Caco-2 (cell line): ENCODE measurements around the gene IRAK3. TPM values are rescaled to one million over a fixed set of nuclear protein-coding genes. Genes with fewer than 3 reads are reported as not detected.

Experiments
- BruUV-seq: library from RNA; stranded (reverse); fragments of 400-500 nt; replicated peaks from 2 replicates; lab custom pipeline; 2021; lab: Mats Ljungman, UMichigan
- CTCF ChIA-PET: fragments of 300-600 bp; sonication (Branson Sonifier 250); formaldehyde crosslinking; loops from one replicate; lab custom pipeline; 2022; ENCODE audit warnings: antibody characterized with exemption; lab: Charles Lee
- POLR2A ChIA-PET: fragments of 300-600 bp; sonication (Branson Sonifier 250); formaldehyde crosslinking; loops from one replicate; lab custom pipeline; 2022; ENCODE audit warnings: antibody characterized with exemption; lab: Charles Lee
- DNase-seq, 2 experiments: peaks; one replicate each; pipeline versions ENCODE4 v3.0.0 to v3.0.0-alpha.2; 2020 to 2022
- H3K27me3 ChIP-seq: replicated peaks from 2 replicates; pipeline ENCODE4 v1.6.0; 2011; ENCODE audit warnings: low read length; ENCODE audit not compliant: control insufficient read depth, insufficient read depth
- H3K36me3 ChIP-seq: 2 replicates; pipeline ENCODE4 v1.5.1; 2011; ENCODE audit warnings: low read length; ENCODE audit not compliant: control insufficient read depth, insufficient read depth
- H3K4me1 ChIP-seq: fragments of 250-450 bp; sonication (Bioruptor Pico); 2 replicates; pipeline ENCODE4 v1.5.1; 2020; ENCODE audit warnings: mild to moderate bottlenecking
- H3K4me3 ChIP-seq: 2 replicates; pipeline ENCODE4 v1.5.1; 2011; ENCODE audit warnings: low read depth, mild to moderate bottlenecking, control low read depth, low read length
- H3K9me3 ChIP-seq: fragments of 250-450 bp; sonication (Bioruptor Pico); 2 replicates; pipeline ENCODE4 v1.5.1; 2020; ENCODE audit warnings: mild to moderate bottlenecking, moderate library complexity
- H3K27ac Mint-ChIP-seq: one replicate; pipeline ENCODE4 v1.8.0; 2022; ENCODE audit warnings: mixed read lengths; ENCODE audit not compliant: unreplicated experiment
- H3K27me3 Mint-ChIP-seq: one replicate; pipeline ENCODE4 v1.8.0; 2022; ENCODE audit warnings: mixed read lengths; ENCODE audit not compliant: insufficient read depth, unreplicated experiment
- H3K36me3 Mint-ChIP-seq: one replicate; pipeline ENCODE4 v1.8.0; 2022; ENCODE audit warnings: mild to moderate bottlenecking, mixed read lengths; ENCODE audit not compliant: insufficient read depth, unreplicated experiment
- H3K4me1 Mint-ChIP-seq: one replicate; pipeline ENCODE4 v1.8.0; 2022; ENCODE audit warnings: low read depth, mixed read lengths; ENCODE audit not compliant: unreplicated experiment
- H3K4me3 Mint-ChIP-seq: one replicate; pipeline ENCODE4 v1.8.0; 2022; ENCODE audit warnings: mild to moderate bottlenecking, moderate library complexity, mixed read lengths; ENCODE audit not compliant: unreplicated experiment
- H3K9me3 Mint-ChIP-seq: one replicate; pipeline ENCODE4 v1.8.0; 2022; ENCODE audit warnings: mixed read lengths; ENCODE audit not compliant: unreplicated experiment
- intact Hi-C: fragments of 100-400 bp; cut with micrococcal nuclease; formaldehyde crosslinking; loops from one replicate; pipeline ENCODE4 v1.10.0; 2022; ENCODE audit not compliant: unreplicated experiment
- total RNA-seq: library from RNA; stranded (reverse); gene quantifications from 2 replicates; pipeline ENCODE4 v1.2.3, GENCODE V29; 2022
- TF ChIP-seq, protein P1 (sequence below), 2 experiments: fragments of 200-600 bp in 1 of 2; IDR thresholded peaks; 1 replicate in 1 of 2; 2 replicates in 1 of 2; pipeline versions ENCODE4 v1.5.1 to v1.8.0; 2011 to 2022; ENCODE audit warnings: antibody characterized with exemption in 1 of 2, control low read depth in 1 of 2, inconsistent platforms in 1 of 2, low read depth in 1 of 2, low read length in 1 of 2, mild to moderate bottlenecking in 1 of 2, moderate library complexity in 1 of 2; ENCODE audit not compliant: insufficient read depth in 1 of 2, severe bottlenecking in 1 of 2, unreplicated experiment in 1 of 2

IRAK3 gene
- total RNA-seq, 1 experiment from 2014 or later, result not detected

DNA sequence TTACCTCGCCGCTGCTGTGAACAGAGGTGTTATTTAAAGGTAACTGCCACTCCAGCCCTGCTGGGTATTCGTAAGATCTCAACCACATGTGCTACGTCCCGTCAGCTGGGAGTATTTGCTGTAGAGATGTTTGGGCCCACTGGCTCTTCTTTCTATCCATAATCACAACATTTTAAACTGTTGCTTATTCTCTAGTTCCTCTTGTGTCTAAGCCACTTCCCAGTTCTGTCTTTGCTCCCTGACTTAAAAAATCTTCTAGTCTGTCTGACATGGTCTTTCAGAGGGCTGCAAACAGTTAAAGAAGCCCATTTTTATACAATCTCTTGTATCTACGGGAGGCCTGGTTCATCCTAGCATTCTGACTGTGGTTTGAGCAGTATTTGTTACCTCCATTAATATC is 80.1 kb downstream of the IRAK3 start:
- H3K9me3 Mint-ChIP-seq, result no peaks in the 10 kb centered on the region
- ChIA-PET CTCF (interaction anchor here (0.8 to 1.7 kb wide), 4 partner anchors 11 to 140 kb away, joined by 3 to 10 read pairs (median 4); partner anchors contain the start of gene HELB), POLR2A (interaction anchor here (0.5 kb wide), 2 partner anchors 34 to 100 kb away, joined by 3 read pairs; no protein-coding TSS in a partner anchor)
- no peaks in the 10 kb centered on the region for H3K36me3 Mint-ChIP-seq
- intact Hi-C loops, result loop anchor here (1.0 to 2.0 kb wide), 2 partner anchors 100 to 140 kb away; partner anchors contain the start of gene TMBIM4
- TF ChIP-seq, protein P1, sequence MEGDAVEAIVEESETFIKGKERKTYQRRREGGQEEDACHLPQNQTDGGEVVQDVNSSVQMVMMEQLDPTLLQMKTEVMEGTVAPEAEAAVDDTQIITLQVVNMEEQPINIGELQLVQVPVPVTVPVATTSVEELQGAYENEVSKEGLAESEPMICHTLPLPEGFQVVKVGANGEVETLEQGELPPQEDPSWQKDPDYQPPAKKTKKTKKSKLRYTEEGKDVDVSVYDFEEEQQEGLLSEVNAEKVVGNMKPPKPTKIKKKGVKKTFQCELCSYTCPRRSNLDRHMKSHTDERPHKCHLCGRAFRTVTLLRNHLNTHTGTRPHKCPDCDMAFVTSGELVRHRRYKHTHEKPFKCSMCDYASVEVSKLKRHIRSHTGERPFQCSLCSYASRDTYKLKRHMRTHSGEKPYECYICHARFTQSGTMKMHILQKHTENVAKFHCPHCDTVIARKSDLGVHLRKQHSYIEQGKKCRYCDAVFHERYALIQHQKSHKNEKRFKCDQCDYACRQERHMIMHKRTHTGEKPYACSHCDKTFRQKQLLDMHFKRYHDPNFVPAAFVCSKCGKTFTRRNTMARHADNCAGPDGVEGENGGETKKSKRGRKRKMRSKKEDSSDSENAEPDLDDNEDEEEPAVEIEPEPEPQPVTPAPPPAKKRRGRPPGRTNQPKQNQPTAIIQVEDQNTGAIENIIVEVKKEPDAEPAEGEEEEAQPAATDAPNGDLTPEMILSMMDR (IDR thresholded peaks at IDR 0.05; ENCODE audit: insufficient read depth in 1 of 2, low read depth in 1 of 2, low read length in 1 of 2, severe bottlenecking in 1 of 2, unreplicated experiment in 1 of 2), result no peak
- H3K4me3 Mint-ChIP-seq, result no peak overlapping the region
- H3K27me3 ChIP-seq, result no peaks in the 10 kb centered on the region; the same call in 1 of the 2 replicates
- BruUV-seq, result no TSS peak
- DNase-seq, result no peak
- H3K27me3 Mint-ChIP-seq, result peaks cover 11% of the 10 kb centered on the region
- no peaks in the 10 kb centered on the region for H3K4me1 Mint-ChIP-seq
- H3K9me3 ChIP-seq, result no peaks in the 10 kb centered on the region
- no peak overlapping the region for H3K4me3 ChIP-seq
- no peaks in the 10 kb centered on the region for H3K36me3 ChIP-seq
- no peak overlapping the region for H3K27ac Mint-ChIP-seq
- no peaks in the 10 kb centered on the region for H3K4me1 ChIP-seq

GRCh38 chr12:66269757-66270383 is 80.9 kb downstream of the IRAK3 start:
- Histone ChIP-seq H3K9me3 (no peaks in the 10 kb centered on the region), H3K27me3 (no peaks in the 10 kb centered on the region; the same call in 1 of the 2 replicates), H3K36me3 (no peaks in the 10 kb centered on the region), H3K4me3 (no peak overlapping the region), H3K4me1 (no peaks in the 10 kb centered on the region)
- TF ChIP-seq, protein P1 (IDR thresholded peaks at IDR 0.05; ENCODE audit: insufficient read depth in 1 of 2, low read depth in 1 of 2, low read length in 1 of 2, severe bottlenecking in 1 of 2, unreplicated experiment in 1 of 2), result peak; percentile 48 to 57
- no peak for DNase-seq
- intact Hi-C loops, result loop anchor here (1.0 to 10.0 kb wide), 3 partner anchors 101 to 415 kb away; partner anchors contain the start of gene TMBIM4
- H3K36me3 Mint-ChIP-seq, result no peaks in the 10 kb centered on the region
- ChIA-PET CTCF (interaction anchor here (0.5 to 1.7 kb wide), 6 partner anchors 11 to 1452 kb away, joined by 3 to 10 read pairs (median 4); partner anchors contain the start of gene HELB), POLR2A (interaction anchor here (0.5 kb wide), 2 partner anchors 33 to 101 kb away, joined by 3 read pairs; no protein-coding TSS in a partner anchor)
- H3K4me3 Mint-ChIP-seq, result no peak overlapping the region
- H3K27ac Mint-ChIP-seq, result no peak overlapping the region
- no peaks in the 10 kb centered on the region for H3K4me1 Mint-ChIP-seq
- no TSS peak for BruUV-seq
- H3K27me3 Mint-ChIP-seq, result peaks cover 7% of the 10 kb centered on the region
- no peaks in the 10 kb centered on the region for H3K9me3 Mint-ChIP-seq

DNA sequence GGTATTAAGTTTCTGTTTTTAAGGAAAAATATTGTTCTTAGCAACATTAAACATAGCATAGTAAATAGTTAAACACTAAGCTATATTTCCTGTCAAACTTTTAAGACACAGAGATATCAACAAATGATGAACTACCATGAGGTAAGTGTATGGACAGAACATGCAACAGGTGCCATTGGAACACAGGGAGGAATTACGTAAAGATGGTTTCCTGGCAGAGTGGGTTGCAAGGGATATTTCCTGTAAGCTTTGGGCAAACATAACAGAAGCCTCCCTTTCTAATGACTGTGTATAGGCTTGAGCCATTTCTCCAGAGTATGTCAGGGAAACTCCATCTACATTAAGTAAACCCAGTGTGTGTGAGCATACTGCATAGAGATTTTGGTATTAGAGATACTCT is 81.6 kb downstream of the IRAK3 start:
- no peaks in the 10 kb centered on the region for H3K4me1 Mint-ChIP-seq
- peaks cover 7% of the 10 kb centered on the region for H3K27me3 Mint-ChIP-seq
- Histone ChIP-seq H3K4me1 (no peaks in the 10 kb centered on the region), H3K9me3 (no peaks in the 10 kb centered on the region), H3K4me3 (no peak overlapping the region), H3K36me3 (no peaks in the 10 kb centered on the region), H3K27me3 (no peaks in the 10 kb centered on the region; the same call in 1 of the 2 replicates)
- H3K36me3 Mint-ChIP-seq, result no peaks in the 10 kb centered on the region
- no peak overlapping the region for H3K4me3 Mint-ChIP-seq
- ChIA-PET CTCF (interaction anchor here (1.4 kb wide), 1 partner anchor 82 kb away, joined by 6 read pairs; no protein-coding TSS in a partner anchor), POLR2A (no interaction called here)
- TF ChIP-seq, protein P1 (IDR thresholded peaks at IDR 0.05; ENCODE audit: insufficient read depth in 1 of 2, low read depth in 1 of 2, low read length in 1 of 2, severe bottlenecking in 1 of 2, unreplicated experiment in 1 of 2), result no peak
- H3K27ac Mint-ChIP-seq, result no peak overlapping the region
- no peaks in the 10 kb centered on the region for H3K9me3 Mint-ChIP-seq
- BruUV-seq, result no TSS peak
- DNase-seq, result no peak
- intact Hi-C loops, result loop anchor here (10.0 kb wide), 1 partner anchor 414 kb away; no protein-coding TSS in a partner anchor
